Large intestine (tissue), 1 donor: ENCODE data around the gene KRTAP10-5. TPM values are rescaled to one million over a fixed set of nuclear protein-coding genes. Genes with fewer than 3 reads are reported as not detected.

ENCODE experiments used
- polyA plus RNA-seq: library from polyadenylated mRNA; unstranded; fragments of 120-200 nt; gene quantifications from one replicate; pipeline ENCODE4 v1.2.1, GENCODE V29; 2013

Gene KRTAP10-5
- polyA plus RNA-seq, 1 donor = not detected

Other genes with a start within 250 kb of the KRTAP10-5 start
- 33.0 TPM for gene CFAP410, start 241.2 kb downstream of the KRTAP10-5 start, polyA plus RNA-seq
- gene TRPM2, start 227.0 kb downstream of the KRTAP10-5 start, polyA plus RNA-seq = 2.2 TPM
- 18.8 TPM for gene LRRC3, start 125.1 kb downstream of the KRTAP10-5 start, polyA plus RNA-seq
- gene KRTAP10-1, start 40.4 kb downstream of the KRTAP10-5 start, polyA plus RNA-seq = not detected
- not detected for gene KRTAP10-2, start 29.1 kb downstream of the KRTAP10-5 start, polyA plus RNA-seq
- gene KRTAP10-3, start 21.8 kb downstream of the KRTAP10-5 start, polyA plus RNA-seq = not detected
- gene KRTAP10-4, start 6.9 kb downstream of the KRTAP10-5 start, polyA plus RNA-seq = not detected
- not detected for gene KRTAP10-6, start 11.9 kb upstream of the KRTAP10-5 start, polyA plus RNA-seq
- not detected for gene KRTAP10-7, start 20.0 kb upstream of the KRTAP10-5 start, polyA plus RNA-seq
- not detected for gene KRTAP10-8, start 31.5 kb upstream of the KRTAP10-5 start, polyA plus RNA-seq
- gene KRTAP10-9, start 46.5 kb upstream of the KRTAP10-5 start, polyA plus RNA-seq = not detected
- not detected for gene KRTAP10-10, start 56.8 kb upstream of the KRTAP10-5 start, polyA plus RNA-seq
- gene KRTAP10-11, start 65.8 kb upstream of the KRTAP10-5 start, polyA plus RNA-seq = not detected
- not detected for gene KRTAP12-4, start 74.1 kb upstream of the KRTAP10-5 start, polyA plus RNA-seq
- gene KRTAP12-3, start 77.3 kb upstream of the KRTAP10-5 start, polyA plus RNA-seq = not detected
- not detected for gene KRTAP12-2, start 86.3 kb upstream of the KRTAP10-5 start, polyA plus RNA-seq
- gene KRTAP12-1, start 101.6 kb upstream of the KRTAP10-5 start, polyA plus RNA-seq = not detected
- gene KRTAP10-12, start 116.6 kb upstream of the KRTAP10-5 start, polyA plus RNA-seq = not detected
- gene TSPEAR, start 131.0 kb upstream of the KRTAP10-5 start, polyA plus RNA-seq = 0.55 TPM
- 97.1 TPM for gene UBE2G2, start 221.2 kb upstream of the KRTAP10-5 start, polyA plus RNA-seq
- 94.4 TPM for gene SUMO3, start 237.5 kb upstream of the KRTAP10-5 start, polyA plus RNA-seq